Small intestine (tissue), 7 donors: ENCODE results near the gene AQP1. TPM values are rescaled to one million over a fixed set of nuclear protein-coding genes. Genes with fewer than 3 reads are reported as not detected.

Source experiments
- DNase-seq, 2 donors: peaks; one replicate each; pipeline versions ENCODE4 v3.0.0 to v3.0.0-alpha.2; 2013
- FAIRE-seq: peaks from 2 replicates; lab custom pipeline; 2012; peaks lifted over from hg19 to GRCh38; lab: Jason Lieb, UNC
- H3K27ac ChIP-seq, 3 donors: one replicate each; pipeline ENCODE4 v1.5.1; 2013; ENCODE audit warnings: low read length in 2 of 3, mild to moderate bottlenecking in 2 of 3, control low read depth in 1 of 3, inconsistent platforms in 1 of 3, low read depth in 1 of 3, moderate library complexity in 1 of 3
- H3K27me3 ChIP-seq, 3 donors: one replicate each; pipeline ENCODE4 v1.6.1; 2013; ENCODE audit warnings: low read length in 3 of 3, inconsistent platforms in 1 of 3; ENCODE audit not compliant: control insufficient read depth in 3 of 3, insufficient read depth in 3 of 3
- H3K36me3 ChIP-seq, 3 donors: one replicate each; pipeline ENCODE4 v1.6.1; 2013; ENCODE audit warnings: low read length in 3 of 3, inconsistent platforms in 1 of 3, low read depth in 1 of 3, mild to moderate bottlenecking in 1 of 3, moderate library complexity in 1 of 3; ENCODE audit not compliant: control insufficient read depth in 3 of 3, insufficient read depth in 2 of 3
- H3K4me1 ChIP-seq, 3 donors: one replicate each; pipeline ENCODE4 v1.6.1; 2013; ENCODE audit warnings: low read length in 2 of 3, inconsistent platforms in 1 of 3, low read depth in 1 of 3, mild to moderate bottlenecking in 1 of 3, moderate library complexity in 1 of 3; ENCODE audit not compliant: control insufficient read depth in 3 of 3, insufficient read depth in 2 of 3
- H3K4me3 ChIP-seq, 3 donors: one replicate each; pipeline ENCODE4 v1.5.1; 2013; ENCODE audit warnings: low read length in 3 of 3, control low read depth in 1 of 3, inconsistent platforms in 1 of 3, low read depth in 1 of 3, mild to moderate bottlenecking in 1 of 3, moderate library complexity in 1 of 3
- H3K9me3 ChIP-seq, 2 donors: one replicate each; pipeline ENCODE4 v1.6.1; 2013; ENCODE audit warnings: low read depth in 1 of 2, low read length in 1 of 2; ENCODE audit not compliant: control insufficient read depth in 2 of 2, insufficient read depth in 1 of 2
- WGBS, 3 donors: extraction: QIAGEN DNeasy Blood & Tissue Kit; methylation state at CpG; one replicate each; pipeline ENCODE4 v1.1.7; 2013; 5-methylcytosine and 5-hydroxymethylcytosine counted together
- polyA plus RNA-seq, 4 donors: library from polyadenylated mRNA; stranded (reverse) in 3 of 4; unstranded in 1 of 4; fragments of 200-250 nt in 3 of 4; fragments of 120-200 nt in 1 of 4; gene quantifications; one replicate each; pipeline versions ENCODE4 v1.2.1 to v1.2.3, GENCODE V29; 2013
- donor health status: healthy with polysubstance abuse.
- donor health status: control.
- donor health status: control.
- donor health status: Bipolar disorder and iron deficiency.
- donor health status: healthy.

Gene AQP1
- polyA plus RNA-seq, 4 donors, result 17.8 to 175 (median 31.4) TPM

DNA sequence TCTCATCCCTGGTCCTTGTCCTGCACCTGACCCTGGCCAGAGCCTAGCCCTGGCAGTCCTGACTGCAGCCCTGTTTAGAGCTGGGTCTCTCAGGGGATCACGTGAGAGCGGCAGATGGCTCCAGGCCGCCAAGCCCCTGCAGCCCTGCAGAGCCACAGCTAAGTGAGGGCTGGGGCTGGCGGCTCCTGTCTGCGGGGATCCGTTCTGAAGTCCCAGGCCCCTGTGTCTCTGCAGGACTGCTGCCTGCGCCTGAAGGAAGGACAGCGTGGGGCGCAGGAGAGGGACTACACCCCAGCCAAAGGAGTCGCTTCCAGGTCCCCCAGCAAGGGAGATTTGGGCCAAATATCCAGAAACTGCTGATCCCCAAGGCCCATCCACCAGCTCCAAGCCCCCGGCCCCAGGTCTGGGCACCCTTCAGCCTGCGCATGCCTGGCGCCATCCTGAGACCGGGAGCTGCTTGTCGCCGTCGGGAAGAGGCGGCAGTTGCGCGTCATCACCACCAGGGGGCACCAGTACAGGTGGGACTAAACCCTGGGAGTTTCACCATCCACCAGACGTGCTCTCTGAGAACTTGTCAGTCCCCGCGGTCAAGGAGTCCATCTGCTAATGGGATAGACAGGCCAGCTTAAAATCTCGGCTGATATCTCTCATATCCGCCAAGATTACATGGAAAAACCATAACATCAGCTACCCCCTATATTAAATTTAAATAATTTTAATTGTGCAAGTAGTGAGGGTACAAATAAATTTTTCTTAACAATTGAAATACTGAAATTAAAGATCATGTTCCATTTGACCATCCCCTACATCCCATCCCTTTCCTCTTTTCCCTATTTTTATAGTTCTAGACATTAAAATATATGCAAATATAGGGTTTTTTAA lies 27.0 kb downstream of the AQP1 start:
- H3K27me3 ChIP-seq, result peaks cover 0 to 3% (median 0%) of the 10 kb centered on the region in 3 donors
- H3K27ac ChIP-seq, result peak overlapping the region in 2 of 3 donors; percentile 39 to 65
- no peaks in the 10 kb centered on the region for H3K9me3 ChIP-seq
- 15 to 18% (median 15%) methylated on average over 24 to 25 of the region's 25 CpGs for WGBS, 3 donors
- H3K4me1 ChIP-seq, result peaks cover 0 to 21% (median 0%) of the 10 kb centered on the region in 3 donors
- H3K4me3 ChIP-seq, result no peak overlapping the region
- H3K36me3 ChIP-seq, result no peaks in the 10 kb centered on the region
- DNase-seq, result peak; percentile 83 to 92
- FAIRE-seq, result peak; percentile 10

- no peak overlapping the region for H3K27ac ChIP-seq
- H3K4me3 ChIP-seq, result no peak overlapping the region
- H3K4me1 ChIP-seq, result peaks cover 0 to 16% (median 0%) of the 10 kb centered on the region in 3 donors
- no peaks in the 10 kb centered on the region for H3K9me3 ChIP-seq
- no peak for FAIRE-seq
- H3K27me3 ChIP-seq, result peaks cover 0 to 3% (median 0%) of the 10 kb centered on the region in 3 donors
- DNase-seq, result peak; percentile 40 to 68
- 12 to 39% (median 20%) methylated on average over 8 of the region's 8 CpGs for WGBS, 3 donors
- H3K36me3 ChIP-seq, result no peaks in the 10 kb centered on the region
Measured at GRCh38 chr7:30941582-30942323, 30.1 kb downstream of the AQP1 start.

- FAIRE-seq (no peak), DNase-seq (no peak)
- peaks cover 0 to 13% of the 10 kb centered on the region in 2 donors for H3K9me3 ChIP-seq
- H3K4me1 ChIP-seq, result no peaks in the 10 kb centered on the region
- H3K27ac ChIP-seq, result no peak overlapping the region
- H3K36me3 ChIP-seq, result no peaks in the 10 kb centered on the region
- H3K4me3 ChIP-seq, result no peak overlapping the region
- H3K27me3 ChIP-seq, result peaks cover 0 to 2% (median 0%) of the 10 kb centered on the region in 3 donors
Measured at GRCh38 chr7:30950197-30950596, 38.5 kb downstream of the AQP1 start.

DNA sequence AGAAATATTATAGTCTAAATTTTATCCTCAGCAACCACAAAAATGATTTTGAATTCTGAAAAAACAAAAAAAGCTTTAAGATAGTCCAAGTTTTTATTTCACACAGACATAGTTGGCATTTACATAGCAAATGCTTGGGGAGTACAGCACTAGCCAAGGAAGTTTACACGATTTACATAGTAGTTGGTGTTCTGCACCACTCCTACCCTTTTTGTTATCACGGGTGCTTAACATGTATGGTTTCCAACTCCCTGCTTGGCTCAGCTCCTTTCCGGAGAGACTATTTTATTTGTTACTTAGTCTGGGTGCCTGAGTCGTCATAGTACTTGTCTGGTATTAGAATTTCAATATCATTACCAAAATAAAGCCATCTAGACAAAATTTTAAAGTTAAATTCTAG lies 43.3 kb downstream of the AQP1 start:
- 71 to 77% (median 75%) methylated on average over 4 of the region's 4 CpGs for WGBS, 3 donors
- FAIRE-seq, result no peak

DNA sequence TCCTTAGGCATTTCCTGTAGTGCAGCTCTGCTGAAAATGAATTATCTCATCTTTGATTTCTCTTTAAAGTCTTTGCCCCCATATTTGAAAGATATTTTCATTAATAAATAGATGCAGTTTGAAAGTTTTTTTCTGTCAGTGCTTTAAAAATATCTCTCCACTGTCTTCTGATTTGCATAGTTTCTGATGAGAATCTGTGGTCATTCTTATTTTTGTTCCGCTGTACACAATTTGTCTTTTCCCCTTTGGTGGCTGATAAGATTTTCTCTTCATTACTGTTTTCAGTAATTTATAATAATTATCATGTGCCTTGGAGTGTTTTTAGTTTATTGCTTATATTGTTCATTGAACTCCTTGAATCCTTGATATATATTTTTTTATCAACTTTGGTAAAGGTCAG lies 45.1 kb downstream of the AQP1 start:
- Histone ChIP-seq H3K4me3 (no peak overlapping the region), H3K36me3 (no peaks in the 10 kb centered on the region), H3K4me1 (no peaks in the 10 kb centered on the region), H3K27me3 (no peaks in the 10 kb centered on the region), H3K27ac (no peak overlapping the region), H3K9me3 (peaks cover 0 to 12% of the 10 kb centered on the region in 2 donors)
- 87 to 100% (median 97%) methylated on average over 1 of the region's 1 CpG for WGBS, 3 donors
- DNase-seq (no peak), FAIRE-seq (no peak)

More for the DNA sequence above, 43.3 kb downstream of the AQP1 start:
- Histone ChIP-seq H3K27ac (no peak overlapping the region), H3K4me1 (no peaks in the 10 kb centered on the region), H3K27me3 (peaks cover 0 to under 1% (median 0%) of the 10 kb centered on the region in 3 donors), H3K36me3 (no peaks in the 10 kb centered on the region), H3K4me3 (no peak overlapping the region), H3K9me3 (peaks cover 0 to 15% of the 10 kb centered on the region in 2 donors)
- no peak for DNase-seq

GRCh38 chr7:30963842-30964241 lies 52.2 kb downstream of the AQP1 start, which contains the start of gene GHRHR:
GHRHR (plus strand) TSS chr7:30963953; CDS start chr7:30964069, 116 bp downstream.
- H3K27ac ChIP-seq, result no peak within 1 kb of the TSS
- 86 to 94% (median 89%) methylated on average over 11 of the region's 11 CpGs for WGBS, 3 donors
- peaks cover 0 to 2% of the 10 kb centered on the region in 2 donors for H3K9me3 ChIP-seq
- no peak for FAIRE-seq
- H3K27me3 ChIP-seq, result no peaks in the 10 kb centered on the region
- H3K4me1 ChIP-seq, result no peaks in the 10 kb centered on the region
- H3K36me3 ChIP-seq, result no peaks in the 10 kb centered on the region
- H3K4me3 ChIP-seq, result no peak within 1 kb of the TSS
- no peak for DNase-seq

GRCh38 chr7:30965372-30965771 lies 53.7 kb downstream of the AQP1 start:
- no peak overlapping the region for H3K4me3 ChIP-seq
- H3K9me3 ChIP-seq, result no peaks in the 10 kb centered on the region
- H3K27ac ChIP-seq, result no peak overlapping the region
- H3K27me3 ChIP-seq, result no peaks in the 10 kb centered on the region
- H3K4me1 ChIP-seq, result no peaks in the 10 kb centered on the region
- WGBS, 3 donors, result 60 to 76% (median 68%) methylated on average over 4 of the region's 4 CpGs
- FAIRE-seq, result no peak
- DNase-seq, result no peak
- H3K36me3 ChIP-seq, result no peaks in the 10 kb centered on the region

GRCh38 chr7:30965883-30966282 lies 54.2 kb downstream of the AQP1 start:
- H3K27ac ChIP-seq, result no peak overlapping the region
- DNase-seq, result no peak
- no peaks in the 10 kb centered on the region for H3K4me1 ChIP-seq
- 87 to 91% (median 89%) methylated on average over 9 of the region's 9 CpGs for WGBS, 3 donors
- H3K9me3 ChIP-seq, result no peaks in the 10 kb centered on the region
- H3K4me3 ChIP-seq, result no peak overlapping the region
- no peaks in the 10 kb centered on the region for H3K27me3 ChIP-seq
- no peaks in the 10 kb centered on the region for H3K36me3 ChIP-seq
- FAIRE-seq, result no peak
